ENCODE results near the gene TSPAN7. TPM values are rescaled to one million over a fixed set of nuclear protein-coding genes. Genes with fewer than 3 reads are reported as not detected.

Gene TSPAN7
- total and polyA plus RNA-seq, 2 donors = 6.3 to 24.3 TPM

GRCh38 chrX:38627683-38628082 lies 66.3 kb downstream of the TSPAN7 start:
- no peaks in the 10 kb centered on the region for H3K4me1 ChIP-seq (ENCODE audit: control insufficient read depth in 2 of 2, insufficient read depth in 2 of 2, low read length in 2 of 2)
- DNase-seq (ENCODE audit: low read depth in 6 of 9, low spot score in 9 of 9) = peak in 2 of 9 donors; percentile 32 to 39
- H3K9me3 ChIP-seq (ENCODE audit: control insufficient read depth in 2 of 2, insufficient read depth in 1 of 2, low read length in 1 of 2) = no peaks in the 10 kb centered on the region
- no peak overlapping the region for H3K27ac ChIP-seq (ENCODE audit: low read depth in 1 of 2, low read length in 1 of 2)
- no peaks in the 10 kb centered on the region for H3K27me3 ChIP-seq (ENCODE audit: control insufficient read depth in 2 of 2, insufficient read depth in 1 of 2, low read length in 1 of 2)
- no peak overlapping the region for H3K4me3 ChIP-seq (ENCODE audit: low read length in 2 of 2)
- no peaks in the 10 kb centered on the region for H3K36me3 ChIP-seq (ENCODE audit: control insufficient read depth in 2 of 2, insufficient read depth in 2 of 2, low read length in 1 of 2)

DNA sequence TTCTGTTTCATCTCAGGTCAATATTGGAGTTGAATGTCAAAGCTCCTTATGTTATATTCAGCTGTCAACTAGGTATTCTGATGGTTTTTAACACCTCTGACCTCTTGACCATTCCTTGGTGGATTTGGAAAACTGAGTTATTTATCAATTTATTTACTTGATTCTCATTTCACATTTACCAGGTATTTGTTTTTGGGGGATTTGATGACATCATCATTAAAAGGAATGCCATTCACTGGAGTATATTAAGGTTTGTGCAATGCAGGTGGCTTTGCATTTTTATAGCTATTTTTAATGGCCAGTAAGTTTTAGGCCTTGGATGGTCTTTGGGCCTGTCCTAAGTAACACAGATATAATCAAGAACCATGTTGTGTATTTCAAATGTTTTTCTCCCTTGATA lies 67.2 kb downstream of the TSPAN7 start:
- H3K36me3 ChIP-seq (ENCODE audit: control insufficient read depth in 2 of 2, insufficient read depth in 2 of 2, low read length in 1 of 2) = no peaks in the 10 kb centered on the region
- H3K4me1 ChIP-seq (ENCODE audit: control insufficient read depth in 2 of 2, insufficient read depth in 2 of 2, low read length in 2 of 2) = no peaks in the 10 kb centered on the region
- no peak overlapping the region for H3K27ac ChIP-seq (ENCODE audit: low read depth in 1 of 2, low read length in 1 of 2)
- H3K4me3 ChIP-seq (ENCODE audit: low read length in 2 of 2) = no peak overlapping the region
- H3K27me3 ChIP-seq (ENCODE audit: control insufficient read depth in 2 of 2, insufficient read depth in 1 of 2, low read length in 1 of 2) = no peaks in the 10 kb centered on the region
- H3K9me3 ChIP-seq (ENCODE audit: control insufficient read depth in 2 of 2, insufficient read depth in 1 of 2, low read length in 1 of 2) = no peaks in the 10 kb centered on the region
- DNase-seq (ENCODE audit: low read depth in 6 of 9, low spot score in 9 of 9) = no peak

DNA sequence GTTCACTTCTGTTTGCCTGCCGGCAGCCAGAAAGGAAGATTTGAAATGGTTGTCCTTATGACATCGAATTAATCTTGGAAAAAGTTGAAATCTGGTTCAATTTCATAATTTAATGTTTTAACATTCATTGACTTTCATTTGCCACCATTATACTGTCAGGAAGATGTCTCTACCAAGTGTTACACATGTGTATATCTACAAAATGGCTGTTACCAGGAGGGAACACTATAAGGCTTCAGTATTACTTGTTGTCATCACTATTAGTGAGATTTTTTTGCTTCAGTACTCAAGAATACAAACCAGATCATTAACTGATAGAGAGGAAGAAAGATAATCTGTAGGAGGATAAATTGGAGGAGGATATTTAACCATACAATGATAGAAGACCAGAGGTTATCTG lies 71.2 kb downstream of the TSPAN7 start:
- Histone ChIP-seq H3K4me1 (ENCODE audit: control insufficient read depth in 2 of 2, insufficient read depth in 2 of 2, low read length in 2 of 2) (no peaks in the 10 kb centered on the region), H3K9me3 (ENCODE audit: control insufficient read depth in 2 of 2, insufficient read depth in 1 of 2, low read length in 1 of 2) (no peaks in the 10 kb centered on the region), H3K27me3 (ENCODE audit: control insufficient read depth in 2 of 2, insufficient read depth in 1 of 2, low read length in 1 of 2) (no peaks in the 10 kb centered on the region), H3K27ac (ENCODE audit: low read depth in 1 of 2, low read length in 1 of 2) (no peak overlapping the region), H3K4me3 (ENCODE audit: low read length in 2 of 2) (no peak overlapping the region), H3K36me3 (ENCODE audit: control insufficient read depth in 2 of 2, insufficient read depth in 2 of 2, low read length in 1 of 2) (no peaks in the 10 kb centered on the region)
- 60% methylated on average over 2 of the region's 2 CpGs for whole genome bisulfite sequencing
- no peak for DNase-seq (ENCODE audit: low read depth in 6 of 9, low spot score in 9 of 9)

DNA sequence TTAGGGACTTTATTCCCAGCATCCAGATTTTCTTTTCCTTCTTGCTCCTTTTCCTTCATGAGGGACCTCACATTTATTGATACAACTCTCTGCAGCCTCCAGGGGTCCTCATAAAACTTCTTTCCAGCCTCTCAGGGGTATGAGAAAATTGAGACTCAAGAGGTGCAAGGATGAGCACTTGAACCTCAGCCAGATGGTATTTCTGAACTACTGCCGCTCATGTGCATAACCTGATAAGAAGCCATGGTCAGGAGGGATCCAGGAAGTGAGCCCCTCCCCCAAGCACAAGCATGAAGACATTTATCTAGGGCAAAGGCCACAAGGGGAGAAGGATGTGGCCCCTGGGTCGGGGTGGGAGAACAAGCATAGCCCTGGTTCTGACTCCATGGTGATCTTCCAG lies 73.3 kb downstream of the TSPAN7 start:
- peak in 1 of 9 donors; percentile 32 for DNase-seq (ENCODE audit: low read depth in 6 of 9, low spot score in 9 of 9)
- Histone ChIP-seq H3K36me3 (ENCODE audit: control insufficient read depth in 2 of 2, insufficient read depth in 2 of 2, low read length in 1 of 2) (no peaks in the 10 kb centered on the region), H3K9me3 (ENCODE audit: control insufficient read depth in 2 of 2, insufficient read depth in 1 of 2, low read length in 1 of 2) (no peaks in the 10 kb centered on the region), H3K27ac (ENCODE audit: low read depth in 1 of 2, low read length in 1 of 2) (no peak overlapping the region), H3K27me3 (ENCODE audit: control insufficient read depth in 2 of 2, insufficient read depth in 1 of 2, low read length in 1 of 2) (no peaks in the 10 kb centered on the region), H3K4me3 (ENCODE audit: low read length in 2 of 2) (no peak overlapping the region), H3K4me1 (ENCODE audit: control insufficient read depth in 2 of 2, insufficient read depth in 2 of 2, low read length in 2 of 2) (no peaks in the 10 kb centered on the region)
- WGBS = 41% methylated on average over 2 of the region's 2 CpGs

GRCh38 chrX:38636949-38637819 lies 75.8 kb downstream of the TSPAN7 start:
- no peaks in the 10 kb centered on the region for H3K27me3 ChIP-seq (ENCODE audit: control insufficient read depth in 2 of 2, insufficient read depth in 1 of 2, low read length in 1 of 2)
- WGBS = 94% methylated on average over 8 of the region's 8 CpGs
- peaks cover 2% of the 10 kb centered on the region in 2 donors for H3K4me1 ChIP-seq (ENCODE audit: control insufficient read depth in 2 of 2, insufficient read depth in 2 of 2, low read length in 2 of 2)
- no peak overlapping the region for H3K27ac ChIP-seq (ENCODE audit: low read depth in 1 of 2, low read length in 1 of 2)
- no peak overlapping the region for H3K4me3 ChIP-seq (ENCODE audit: low read length in 2 of 2)
- no peaks in the 10 kb centered on the region for H3K9me3 ChIP-seq (ENCODE audit: control insufficient read depth in 2 of 2, insufficient read depth in 1 of 2, low read length in 1 of 2)
- H3K36me3 ChIP-seq (ENCODE audit: control insufficient read depth in 2 of 2, insufficient read depth in 2 of 2, low read length in 1 of 2) = no peaks in the 10 kb centered on the region
- no peak for DNase-seq (ENCODE audit: low read depth in 6 of 9, low spot score in 9 of 9)

DNA sequence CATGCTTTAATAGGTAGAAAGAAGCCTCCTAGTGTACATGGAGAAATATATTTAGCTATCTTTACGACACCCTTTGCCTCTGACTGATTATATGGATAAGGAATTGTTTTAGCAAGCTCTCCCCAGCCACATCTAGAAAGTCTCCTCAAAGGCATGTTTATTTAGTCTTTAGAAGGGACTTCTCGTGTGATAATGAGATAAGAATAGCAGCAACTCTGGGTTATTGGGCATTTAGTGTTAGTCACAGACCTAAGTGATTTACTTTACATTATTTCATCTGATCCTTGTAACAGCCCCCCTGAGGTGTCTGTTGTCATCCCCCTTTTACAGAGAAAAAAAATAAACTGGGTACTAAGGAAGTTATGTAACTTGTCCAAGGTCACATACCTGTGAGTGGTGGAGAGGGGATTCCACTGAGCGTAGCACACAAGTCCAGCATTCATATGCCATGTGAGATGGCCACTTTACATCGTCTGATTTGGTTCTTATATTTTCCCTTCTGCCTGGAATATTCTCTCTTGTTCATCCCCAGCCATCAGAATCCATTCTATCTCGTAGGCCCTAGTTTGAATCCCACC lies 77.7 kb downstream of the TSPAN7 start:
- no peaks in the 10 kb centered on the region for H3K27me3 ChIP-seq (ENCODE audit: control insufficient read depth in 2 of 2, insufficient read depth in 1 of 2, low read length in 1 of 2)
- no peak overlapping the region for H3K4me3 ChIP-seq (ENCODE audit: low read length in 2 of 2)
- no peak overlapping the region for H3K27ac ChIP-seq (ENCODE audit: low read depth in 1 of 2, low read length in 1 of 2)
- no peaks in the 10 kb centered on the region for H3K36me3 ChIP-seq (ENCODE audit: control insufficient read depth in 2 of 2, insufficient read depth in 2 of 2, low read length in 1 of 2)
- no peaks in the 10 kb centered on the region for H3K9me3 ChIP-seq (ENCODE audit: control insufficient read depth in 2 of 2, insufficient read depth in 1 of 2, low read length in 1 of 2)
- peaks cover 2% of the 10 kb centered on the region in 2 donors for H3K4me1 ChIP-seq (ENCODE audit: control insufficient read depth in 2 of 2, insufficient read depth in 2 of 2, low read length in 2 of 2)
- 94% methylated on average over 5 of the region's 5 CpGs for WGBS
- no peak for DNase-seq (ENCODE audit: low read depth in 6 of 9, low spot score in 9 of 9)

- Histone ChIP-seq H3K4me3 (ENCODE audit: low read length in 2 of 2) (no peak overlapping the region), H3K36me3 (ENCODE audit: control insufficient read depth in 2 of 2, insufficient read depth in 2 of 2, low read length in 1 of 2) (no peaks in the 10 kb centered on the region), H3K27ac (ENCODE audit: low read depth in 1 of 2, low read length in 1 of 2) (no peak overlapping the region), H3K27me3 (ENCODE audit: control insufficient read depth in 2 of 2, insufficient read depth in 1 of 2, low read length in 1 of 2) (no peaks in the 10 kb centered on the region), H3K9me3 (ENCODE audit: control insufficient read depth in 2 of 2, insufficient read depth in 1 of 2, low read length in 1 of 2) (no peaks in the 10 kb centered on the region), H3K4me1 (ENCODE audit: control insufficient read depth in 2 of 2, insufficient read depth in 2 of 2, low read length in 2 of 2) (peaks cover 2% of the 10 kb centered on the region in 2 donors)
- no peak for DNase-seq (ENCODE audit: low read depth in 6 of 9, low spot score in 9 of 9)
Observed at GRCh38 chrX:38639730-38640129, 78.4 kb downstream of the TSPAN7 start.

GRCh38 chrX:38641197-38641596 lies 79.9 kb downstream of the TSPAN7 start:
- WGBS = 66% methylated on average over 5 of the region's 5 CpGs
- DNase-seq (ENCODE audit: low read depth in 6 of 9, low spot score in 9 of 9) = peak in 1 of 9 donors; percentile 27
- peaks cover 2% of the 10 kb centered on the region in 2 donors for H3K4me1 ChIP-seq (ENCODE audit: control insufficient read depth in 2 of 2, insufficient read depth in 2 of 2, low read length in 2 of 2)
- H3K27ac ChIP-seq (ENCODE audit: low read depth in 1 of 2, low read length in 1 of 2) = no peak overlapping the region
- H3K4me3 ChIP-seq (ENCODE audit: low read length in 2 of 2) = no peak overlapping the region
- no peaks in the 10 kb centered on the region for H3K9me3 ChIP-seq (ENCODE audit: control insufficient read depth in 2 of 2, insufficient read depth in 1 of 2, low read length in 1 of 2)
- no peaks in the 10 kb centered on the region for H3K27me3 ChIP-seq (ENCODE audit: control insufficient read depth in 2 of 2, insufficient read depth in 1 of 2, low read length in 1 of 2)
- H3K36me3 ChIP-seq (ENCODE audit: control insufficient read depth in 2 of 2, insufficient read depth in 2 of 2, low read length in 1 of 2) = no peaks in the 10 kb centered on the region

GRCh38 chrX:38643903-38644302 lies 82.6 kb downstream of the TSPAN7 start:
- no peaks in the 10 kb centered on the region for H3K9me3 ChIP-seq (ENCODE audit: control insufficient read depth in 2 of 2, insufficient read depth in 1 of 2, low read length in 1 of 2)
- no peaks in the 10 kb centered on the region for H3K27me3 ChIP-seq (ENCODE audit: control insufficient read depth in 2 of 2, insufficient read depth in 1 of 2, low read length in 1 of 2)
- DNase-seq (ENCODE audit: low read depth in 6 of 9, low spot score in 9 of 9) = no peak
- peaks cover 2% of the 10 kb centered on the region in 2 donors for H3K4me1 ChIP-seq (ENCODE audit: control insufficient read depth in 2 of 2, insufficient read depth in 2 of 2, low read length in 2 of 2)
- no peak overlapping the region for H3K27ac ChIP-seq (ENCODE audit: low read depth in 1 of 2, low read length in 1 of 2)
- H3K36me3 ChIP-seq (ENCODE audit: control insufficient read depth in 2 of 2, insufficient read depth in 2 of 2, low read length in 1 of 2) = no peaks in the 10 kb centered on the region
- WGBS = 98% methylated on average over 1 of the region's 1 CpG
- no peak overlapping the region for H3K4me3 ChIP-seq (ENCODE audit: low read length in 2 of 2)
